T-helper 1 cell treated with Interleukin-12 subunit alpha and Interleukin-12 subunit beta and Interleukin-4 antibody, amounts not matched to agents 30 ng/mL and 1 ng/mL, for 36 hours (primary cell): ENCODE data around the gene CTXND1. TPM values are rescaled to one million over a fixed set of nuclear protein-coding genes. Genes with fewer than 3 reads are reported as not detected.
"Not testable (repeated sequence)": the region's sequence is repeated elsewhere in the genome, so short reads cannot be mapped to it uniquely, and the experiment has no call there.

Experiments
- intact Hi-C: fragments of 100-400 bp; cut with micrococcal nuclease; formaldehyde crosslinking; loops from one replicate; pipeline ENCODE4 v1.15.1; 2024
- total RNA-seq: library from RNA; stranded (reverse); gene quantifications from 2 replicates; pipeline ENCODE4 v1.2.3, GENCODE V29; 2022

Gene CTXND1
- not detected in 2 replicates for total RNA-seq

GRCh38 chr15:80252121-80252518 lies at the start of gene CTXND1:
Gene CTXND1 (minus strand): TSS chr15:80252213. CDS start chr15:80201949, 50,264 bp downstream.
- intact Hi-C loops, result no loop called here

GRCh38 chr15:80301472-80301871 lies 49.5 kb upstream of the CTXND1 start:
- intact Hi-C loops, result no loop called here

GRCh38 chr15:80295777-80296176 lies 43.8 kb upstream of the CTXND1 start:
- intact Hi-C loops, result not testable (repeated sequence)

- intact Hi-C loops, result no loop called here
Measured at GRCh38 chr15:80292079-80292478, 40.1 kb upstream of the CTXND1 start.

GRCh38 chr15:80290891-80291290 lies 38.9 kb upstream of the CTXND1 start:
- intact Hi-C loops, result not testable (repeated sequence)

- intact Hi-C loops, result no loop called here
Measured at GRCh38 chr15:80289528-80290495, 37.8 kb upstream of the CTXND1 start.

GRCh38 chr15:80288131-80288530 lies 36.1 kb upstream of the CTXND1 start:
- intact Hi-C loops, result no loop called here

GRCh38 chr15:80286055-80286454 lies 34.0 kb upstream of the CTXND1 start:
- intact Hi-C loops, result no loop called here

GRCh38 chr15:80285379-80285778 lies 33.4 kb upstream of the CTXND1 start:
- intact Hi-C loops, result no loop called here

- intact Hi-C loops, result no loop called here
Measured at GRCh38 chr15:80283531-80283930, 31.5 kb upstream of the CTXND1 start.

- intact Hi-C loops, result no loop called here
Measured at GRCh38 chr15:80277147-80277546, 25.1 kb upstream of the CTXND1 start.

- intact Hi-C loops, result no loop called here
Measured at GRCh38 chr15:80275961-80276360, 23.9 kb upstream of the CTXND1 start.

- intact Hi-C loops, result no loop called here
Measured at GRCh38 chr15:80274996-80275395, 23.0 kb upstream of the CTXND1 start.

- intact Hi-C loops, result no loop called here
Measured at GRCh38 chr15:80274554-80274953, 22.5 kb upstream of the CTXND1 start.

GRCh38 chr15:80272987-80273386 lies 21.0 kb upstream of the CTXND1 start:
- intact Hi-C loops, result no loop called here

- intact Hi-C loops, result no loop called here
Measured at GRCh38 chr15:80270472-80270871, 18.5 kb upstream of the CTXND1 start.

GRCh38 chr15:80268101-80268500 lies 16.1 kb upstream of the CTXND1 start:
- intact Hi-C loops, result no loop called here

- intact Hi-C loops, result no loop called here
Measured at GRCh38 chr15:80267658-80268057, 15.6 kb upstream of the CTXND1 start.

GRCh38 chr15:80266745-80267144 lies 14.7 kb upstream of the CTXND1 start:
- intact Hi-C loops, result no loop called here

GRCh38 chr15:80266113-80266512 lies 14.1 kb upstream of the CTXND1 start:
- intact Hi-C loops, result no loop called here

GRCh38 chr15:80265021-80265420 lies 13.0 kb upstream of the CTXND1 start:
- intact Hi-C loops, result no loop called here

- intact Hi-C loops, result no loop called here
Measured at GRCh38 chr15:80264031-80264430, 12.0 kb upstream of the CTXND1 start.

- intact Hi-C loops, result no loop called here
Measured at GRCh38 chr15:80260551-80260950, 8.5 kb upstream of the CTXND1 start.
